IMR-90 (cell line): Measurements from ENCODE around the gene ASB11. TPM values are rescaled to one million over a fixed set of nuclear protein-coding genes. Genes with fewer than 3 reads are reported as not detected.

Experiments used
- ATAC-seq: fragments of 200-7000 bp; cut with Tn5 transposase; 2 replicates; pipeline ENCODE4 v1.9.1; 2020; ENCODE audit warnings: low read depth, mild to moderate bottlenecking, moderate library complexity
- BruUV-seq: library from RNA; stranded (reverse); fragments of 400-500 nt; replicated peaks from 2 replicates; lab custom pipeline; 2021; lab: Mats Ljungman, UMichigan
- CTCF ChIA-PET: fragments of 300-600 bp; formaldehyde crosslinking; extraction: SDS; loops from one replicate; lab custom pipeline; 2021; ENCODE audit warnings: antibody characterized with exemption; lab: Yijun Ruan, JAX
- POLR2A ChIA-PET: fragments of 300-600 bp; sonication (Branson Sonifier 250); formaldehyde crosslinking; loops from one replicate; lab custom pipeline; 2022; ENCODE audit warnings: antibody characterized with exemption; ENCODE audit not compliant: unreplicated experiment; lab: Charles Lee
- DNase-seq: peaks from one replicate; pipeline ENCODE4 v3.0.0; 2013
- H2AFZ ChIP-seq: replicated peaks from 2 replicates; pipeline ENCODE3; 2013; ENCODE audit warnings: low read length, mild to moderate bottlenecking; ENCODE audit not compliant: poor library complexity
- H2AK5ac ChIP-seq: 2 replicates; pipeline ENCODE4 v1.6.1; 2013; ENCODE audit warnings: low read depth, low read length, inconsistent platforms
- H2AK9ac ChIP-seq: replicated peaks from 2 replicates; pipeline ENCODE3; 2013; ENCODE audit warnings: mild to moderate bottlenecking, low read depth, low read length, moderate library complexity; ENCODE audit not compliant: poor library complexity
- H2BK120ac ChIP-seq: 2 replicates; pipeline ENCODE4 v1.6.1; 2013; ENCODE audit warnings: low read depth, low read length, inconsistent platforms
- H2BK15ac ChIP-seq: 3 replicates; pipeline ENCODE4 v1.6.1; 2013; ENCODE audit warnings: low read depth, low read length, inconsistent platforms
- H2BK20ac ChIP-seq: 2 replicates; pipeline ENCODE4 v1.6.1; 2013; ENCODE audit warnings: low read depth, mild to moderate bottlenecking, inconsistent platforms, low read length, moderate library complexity
- H2BK5ac ChIP-seq: 2 replicates; pipeline ENCODE4 v1.6.1; 2013; ENCODE audit warnings: mild to moderate bottlenecking, low read depth, low read length, inconsistent platforms; ENCODE audit not compliant: poor library complexity, severe bottlenecking
- H3K14ac ChIP-seq: replicated peaks from 2 replicates; pipeline ENCODE4 v1.6.1; 2013; ENCODE audit warnings: low read depth, low read length, inconsistent platforms
- H3K18ac ChIP-seq: 2 replicates; pipeline ENCODE4 v1.6.1; 2013; ENCODE audit warnings: low read depth, low read length, control low read depth
- H3K23ac ChIP-seq: 2 replicates; pipeline ENCODE4 v1.6.1; 2013; ENCODE audit warnings: low read depth, low read length, inconsistent platforms
- H3K27ac ChIP-seq: 2 replicates; pipeline ENCODE4 v1.5.1; 2013; ENCODE audit warnings: mild to moderate bottlenecking, control low read depth, low read length; ENCODE audit not compliant: insufficient read depth
- H3K27me3 ChIP-seq: 2 replicates; pipeline ENCODE4 v1.6.1; 2013; ENCODE audit warnings: low read length; ENCODE audit not compliant: control insufficient read depth, insufficient read depth
- H3K36me3 ChIP-seq: 2 replicates; pipeline ENCODE4 v1.6.1; 2013; ENCODE audit warnings: low read length, mixed read lengths; ENCODE audit not compliant: control insufficient read depth, insufficient read depth
- H3K4ac ChIP-seq: 2 replicates; pipeline ENCODE4 v1.6.1; 2013; ENCODE audit warnings: low read depth, low read length, inconsistent platforms
- H3K4me1 ChIP-seq: 2 replicates; pipeline ENCODE4 v1.6.1; 2013; ENCODE audit warnings: low read length, mixed read lengths; ENCODE audit not compliant: control insufficient read depth, insufficient read depth
- H3K4me2 ChIP-seq: 2 replicates; pipeline ENCODE4 v1.6.1; 2013; ENCODE audit warnings: low read depth, mild to moderate bottlenecking, control low read depth, low read length, moderate library complexity
- H3K4me3 ChIP-seq: 2 replicates; pipeline ENCODE4 v1.5.1; 2013; ENCODE audit warnings: low read depth, mild to moderate bottlenecking, control low read depth, low read length, moderate library complexity; ENCODE audit not compliant: insufficient read depth
- H3K56ac ChIP-seq: 2 replicates; pipeline ENCODE4 v1.6.1; 2013; ENCODE audit warnings: low read length, inconsistent platforms; ENCODE audit not compliant: insufficient read depth; ENCODE audit errors: extremely low read depth
- H3K79me1 ChIP-seq, 2 experiments: 2 replicates each; pipeline ENCODE4 v1.6.1; 2013; ENCODE audit warnings: low read length in 2 of 2, inconsistent platforms in 1 of 2, low read depth in 1 of 2
- H3K9ac ChIP-seq: 2 replicates; pipeline ENCODE4 v1.6.1; 2013; ENCODE audit warnings: low read depth, low read length, control low read depth
- H3K9me1 ChIP-seq: 2 replicates; pipeline ENCODE4 v1.6.1; 2013; ENCODE audit warnings: low read length, inconsistent platforms; ENCODE audit not compliant: insufficient read depth
- H3K9me3 ChIP-seq: 2 replicates; pipeline ENCODE4 v1.6.1; 2013; ENCODE audit warnings: low read length; ENCODE audit not compliant: control insufficient read depth, insufficient read depth
- H4K20me1 ChIP-seq: 2 replicates; pipeline ENCODE4 v1.6.1; 2013; ENCODE audit warnings: low read length, inconsistent platforms; ENCODE audit not compliant: insufficient read depth
- H4K5ac ChIP-seq: 2 replicates; pipeline ENCODE4 v1.6.1; 2013; ENCODE audit warnings: mild to moderate bottlenecking, low read depth, low read length, control low read depth
- H4K8ac ChIP-seq, 2 experiments: 2 replicates each; pipeline ENCODE4 v1.6.1; 2013; ENCODE audit warnings: low read depth in 2 of 2, low read length in 2 of 2, control low read depth in 1 of 2, inconsistent platforms in 1 of 2
- H4K91ac ChIP-seq: 2 replicates; pipeline ENCODE4 v1.6.1; 2013; ENCODE audit warnings: low read depth, low read length, inconsistent platforms; ENCODE audit not compliant: insufficient read depth
- BHLHE40 ChIP-seq: fragments of 150-350 bp; IDR thresholded peaks from 2 replicates; pipeline ENCODE4 v1.6.1; 2016; ENCODE audit warnings: mild to moderate bottlenecking, low read depth, low read length
- CEBPB ChIP-seq: IDR thresholded peaks from 2 replicates; pipeline ENCODE4 v1.6.1; 2012; ENCODE audit warnings: low read depth, low read length, improper control_type of control experiment
- CHD1 ChIP-seq: IDR thresholded peaks from 2 replicates; pipeline ENCODE4 v1.6.1; 2012; ENCODE audit warnings: low read depth, low read length, improper control_type of control experiment
- CTCF ChIP-seq: conservative IDR thresholded peaks from 2 replicates; pipeline ENCODE4 v1.5.1; 2012; ENCODE audit warnings: mild to moderate bottlenecking, low read depth, low read length, improper control_type of control experiment
- ELK1 ChIP-seq: fragments of 150-350 bp; IDR thresholded peaks from 2 replicates; pipeline ENCODE4 v1.6.1; 2016; ENCODE audit warnings: low read depth, mild to moderate bottlenecking, low read length, moderate library complexity, borderline replicate concordance
- FOS ChIP-seq: fragments of 150-350 bp; IDR thresholded peaks from 2 replicates; pipeline ENCODE4 v1.6.1; 2016; ENCODE audit warnings: low read depth, low read length
- MAFK ChIP-seq: IDR thresholded peaks from 2 replicates; pipeline ENCODE4 v1.6.1; 2012; ENCODE audit warnings: low read depth, low read length, improper control_type of control experiment
- MAZ ChIP-seq: IDR thresholded peaks from 2 replicates; pipeline ENCODE4 v1.6.1; 2012; ENCODE audit warnings: low read depth, mild to moderate bottlenecking, low read length, improper control_type of control experiment, moderate library complexity, borderline replicate concordance
- MXI1 ChIP-seq: IDR thresholded peaks from 2 replicates; pipeline ENCODE4 v1.6.1; 2012; ENCODE audit warnings: low read depth, mild to moderate bottlenecking, low read length, moderate library complexity, borderline replicate concordance
- NFE2L2 ChIP-seq: fragments of 150-350 bp; IDR thresholded peaks from 2 replicates; pipeline ENCODE4 v1.6.1; 2016; ENCODE audit warnings: low read depth, mild to moderate bottlenecking, low read length
- POLR2A ChIP-seq: IDR thresholded peaks from 2 replicates; pipeline ENCODE4 v1.6.1; 2012; ENCODE audit warnings: mild to moderate bottlenecking, low read depth, low read length
- RAD21 ChIP-seq: IDR thresholded peaks from 2 replicates; pipeline ENCODE4 v1.6.1; 2012; ENCODE audit warnings: low read length, improper control_type of control experiment
- RCOR1 ChIP-seq: IDR thresholded peaks from 2 replicates; pipeline ENCODE4 v1.6.1; 2012; ENCODE audit warnings: mild to moderate bottlenecking, low read length, improper control_type of control experiment; ENCODE audit not compliant: insufficient replicate concordance
- RFX5 ChIP-seq: IDR thresholded peaks from 2 replicates; pipeline ENCODE4 v1.8.0; 2012; ENCODE audit warnings: low read depth, mild to moderate bottlenecking, low read length, moderate library complexity
- SMC3 ChIP-seq: fragments of 150-350 bp; IDR thresholded peaks from 2 replicates; pipeline ENCODE4 v1.6.1; 2016; ENCODE audit warnings: low read depth, mild to moderate bottlenecking, antibody characterized with exemption, low read length, moderate library complexity
- WGBS, 2 experiments: methylation state at CpG; one replicate each; pipeline versions ENCODE4 v1.1.5 to v1.1.7; 2013; ENCODE audit warnings: missing lambda C conversion rate in 2 of 2; ENCODE audit not compliant: insufficient read length in 1 of 2; ENCODE audit errors: extremely low coverage in 2 of 2; 5-methylcytosine and 5-hydroxymethylcytosine counted together
- dilution Hi-C: fragments of 300-500 bp; cut with HindIII; formaldehyde crosslinking; loops from one replicate; pipeline ENCODE4 v1.14.3; 2018; ENCODE audit warnings: low sequenced_read_pairs; ENCODE audit not compliant: unreplicated experiment
- in situ Hi-C: fragments of 300-500 bp; cut with MboI; formaldehyde crosslinking; loops from 3 replicates; pipeline ENCODE4 v1.14.3; 2019; ENCODE audit warnings: low sequenced_read_pairs, inconsistent platforms, mixed read lengths
- intact Hi-C: fragments of 100-400 bp; cut with micrococcal nuclease; formaldehyde crosslinking; loops from 2 replicates; pipeline ENCODE4 v1.10.0; 2022
- polyA plus RNA-seq, 3 experiments: library from polyadenylated mRNA; depleted of rRNA; stranded (reverse); fragments of >200 nt; gene quantifications; 2 replicates each; pipeline ENCODE4 v1.2.3, GENCODE V29; 2012; ENCODE audit warnings: low replicate concordance in 1 of 3
- total RNA-seq: library from RNA; depleted of rRNA; stranded (reverse); fragments of >200 nt; gene quantifications from 2 replicates; pipeline ENCODE4 v1.2.3, GENCODE V29; 2012
- TF ChIP-seq, protein P1 (sequence below): fragments of 150-350 bp; IDR thresholded peaks from 2 replicates; pipeline ENCODE4 v1.6.1; 2017; ENCODE audit warnings: mild to moderate bottlenecking, antibody characterized with exemption, low read length, low read depth

The ASB11 gene
- total and polyA plus RNA-seq, 2 of the 4 experiments (the other 2 are of a cell fraction), result not detected

DNA sequence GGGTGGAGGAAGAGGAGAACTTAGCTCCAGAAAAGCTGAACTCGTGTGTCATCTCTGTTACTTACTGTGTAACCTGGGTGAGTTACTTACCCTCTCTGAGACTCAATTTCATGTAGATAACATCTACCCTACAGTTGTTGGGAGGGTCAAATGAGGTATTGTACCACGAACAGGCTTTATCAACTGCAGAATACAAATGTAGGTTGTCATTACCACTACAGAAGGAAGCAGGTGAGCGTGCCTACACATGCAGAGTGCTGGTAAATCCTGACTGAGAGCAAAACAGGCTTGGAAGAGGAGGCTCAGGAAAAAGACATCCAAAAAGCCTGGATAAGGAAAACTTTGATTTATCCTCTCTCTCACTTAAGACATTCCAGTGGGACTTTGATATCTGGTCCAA, 12.7 kb upstream of the ASB11 start:
- H2AFZ ChIP-seq, result no peak overlapping the region
- CTCF ChIA-PET, result no interaction called here
- no peak overlapping the region for H3K18ac ChIP-seq
- no peak overlapping the region for H2AK5ac ChIP-seq
- H2BK15ac ChIP-seq, result no peak overlapping the region
- no peak overlapping the region for H2AK9ac ChIP-seq
- no peak overlapping the region for H3K23ac ChIP-seq
- no peak overlapping the region for H3K4me3 ChIP-seq
- POLR2A ChIA-PET, result no interaction called here
- H3K9ac ChIP-seq, result no peak overlapping the region
- WGBS, 2 experiments, result no CpG with 5 or more reads among the region's 3 CpGs
- TF ChIP-seq RAD21 (no peak), SMC3 (no peak), ELK1 (no peak), NFE2L2 (no peak), CEBPB (no peak), MAFK (no peak), MAZ (no peak), BHLHE40 (no peak), CTCF (no peak), POLR2A (no peak), RFX5 (no peak), FOS (no peak), MXI1 (no peak), RCOR1 (no peak), CHD1 (no peak)
- TF ChIP-seq, protein P1, sequence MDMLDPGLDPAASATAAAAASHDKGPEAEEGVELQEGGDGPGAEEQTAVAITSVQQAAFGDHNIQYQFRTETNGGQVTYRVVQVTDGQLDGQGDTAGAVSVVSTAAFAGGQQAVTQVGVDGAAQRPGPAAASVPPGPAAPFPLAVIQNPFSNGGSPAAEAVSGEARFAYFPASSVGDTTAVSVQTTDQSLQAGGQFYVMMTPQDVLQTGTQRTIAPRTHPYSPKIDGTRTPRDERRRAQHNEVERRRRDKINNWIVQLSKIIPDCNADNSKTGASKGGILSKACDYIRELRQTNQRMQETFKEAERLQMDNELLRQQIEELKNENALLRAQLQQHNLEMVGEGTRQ, result no peak
- H3K4ac ChIP-seq, result no peak overlapping the region
- no peaks in the 10 kb centered on the region for H3K9me3 ChIP-seq
- no peak overlapping the region for H2BK20ac ChIP-seq
- no peak overlapping the region for H4K8ac ChIP-seq
- no peaks in the 10 kb centered on the region for H3K36me3 ChIP-seq
- H3K9me1 ChIP-seq, result no peaks in the 10 kb centered on the region
- no peak overlapping the region for H2BK5ac ChIP-seq
- H4K20me1 ChIP-seq, result no peaks in the 10 kb centered on the region
- in situ Hi-C loops, result no loop called here
- no peak overlapping the region for H3K14ac ChIP-seq
- ATAC-seq (no peak), DNase-seq (no peak)
- BruUV-seq, result no TSS peak
- no peaks in the 10 kb centered on the region; the same call in 1 of the 2 replicates for H3K27me3 ChIP-seq
- H4K5ac ChIP-seq, result no peak overlapping the region
- no peak overlapping the region for H3K4me2 ChIP-seq
- no peaks in the 10 kb centered on the region for H3K79me1 ChIP-seq
- dilution Hi-C loops, result no loop called here
- no peak overlapping the region for H4K91ac ChIP-seq
- no peak overlapping the region for H3K27ac ChIP-seq
- no peak overlapping the region for H2BK120ac ChIP-seq
- intact Hi-C loops, result no loop called here
- no peaks in the 10 kb centered on the region for H3K4me1 ChIP-seq
- H3K56ac ChIP-seq, result no peak overlapping the region
